NCI-H1417 (cell line): Measurements from ENCODE around the gene CLDN14.
"Not testable (repeated sequence)": the region's sequence is repeated elsewhere in the genome, so short reads cannot be mapped to it uniquely, and the experiment has no call there.

ENCODE experiments used
- DNase-seq, 3 experiments: peaks; one replicate each; lab custom pipeline; 2025; lab: John Stamatoyannopoulos, UW

Gene CLDN14

DNA sequence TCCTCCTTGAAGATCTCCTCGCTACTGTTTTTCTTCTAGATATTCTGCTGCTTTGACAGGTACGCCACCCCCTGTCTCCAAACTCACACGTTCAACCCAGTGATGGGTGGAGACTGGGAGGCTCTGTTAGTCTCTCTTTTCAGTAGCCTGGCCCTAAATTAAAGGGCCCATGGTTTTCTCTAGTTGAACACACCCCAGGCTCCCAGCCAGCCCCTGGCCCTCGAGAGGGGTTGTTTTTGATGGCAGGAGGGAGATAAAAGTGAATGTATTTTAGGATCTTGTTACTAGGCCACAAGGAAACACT, 21.6 kb upstream of the CLDN14 start:
- DNase-seq, result no peak

DNA sequence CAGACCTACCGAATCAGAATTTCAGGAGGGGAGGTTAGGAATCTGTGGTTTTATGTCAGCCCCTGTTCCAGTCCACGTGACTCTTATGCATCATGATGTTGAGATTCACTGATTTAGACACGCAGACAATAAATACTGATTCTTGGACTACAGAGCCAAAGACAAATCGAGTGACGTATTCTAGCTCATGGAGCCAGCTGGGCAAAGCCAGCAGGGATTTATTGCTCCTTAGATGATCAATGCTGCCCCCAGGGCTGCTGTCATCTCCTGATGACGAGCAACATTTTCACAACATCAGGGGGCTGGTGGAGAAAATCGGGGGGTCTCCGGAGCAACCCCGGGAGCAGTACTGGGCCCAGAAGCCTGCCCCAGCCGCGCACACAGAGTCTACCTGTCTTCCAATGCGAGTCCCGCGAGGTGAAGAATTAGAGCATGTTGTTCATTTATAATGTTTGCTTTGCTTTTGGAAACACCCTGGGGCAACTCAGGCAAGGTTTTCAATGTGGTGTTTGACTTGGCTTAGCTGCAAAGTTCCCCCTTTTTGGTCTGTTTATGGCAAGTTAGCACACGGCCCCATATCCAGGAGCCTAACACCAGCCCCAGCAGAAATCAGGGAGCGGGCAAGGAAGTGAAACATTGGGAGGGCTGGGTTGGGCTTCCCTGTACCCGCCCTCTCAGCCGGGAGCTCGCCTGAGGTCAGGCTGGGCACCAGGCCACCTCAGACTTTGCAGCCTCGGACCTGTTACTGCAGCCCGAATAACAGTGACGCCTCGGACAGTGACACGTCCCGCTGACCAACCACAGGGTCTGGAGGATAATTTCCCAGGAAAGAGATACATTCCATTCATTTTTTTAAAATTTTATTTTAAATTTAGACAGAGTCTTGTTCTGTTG, 19.9 kb upstream of the CLDN14 start:
- peak in 2 of 3 experiments; percentile 45 to 72 for DNase-seq

DNA sequence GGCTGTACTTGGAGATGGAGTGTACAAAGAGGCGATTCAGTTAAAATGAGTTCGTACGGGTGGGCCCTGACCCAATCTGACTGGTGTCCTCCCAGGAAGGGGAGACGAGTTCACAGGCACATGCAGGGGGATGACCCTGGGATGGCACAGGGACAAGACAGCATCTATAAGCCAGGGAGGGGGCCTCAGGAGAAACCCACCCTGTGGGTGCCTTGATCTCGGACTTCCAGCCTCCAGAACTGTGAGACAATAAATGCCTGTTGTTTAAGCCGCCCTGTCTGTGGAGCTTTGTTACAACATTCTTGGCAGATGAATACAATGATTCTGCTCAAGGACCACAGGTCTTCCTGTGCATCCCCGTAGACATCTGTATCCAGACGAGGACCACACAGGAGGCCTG, 14.6 kb upstream of the CLDN14 start:
- no peak for DNase-seq

DNA sequence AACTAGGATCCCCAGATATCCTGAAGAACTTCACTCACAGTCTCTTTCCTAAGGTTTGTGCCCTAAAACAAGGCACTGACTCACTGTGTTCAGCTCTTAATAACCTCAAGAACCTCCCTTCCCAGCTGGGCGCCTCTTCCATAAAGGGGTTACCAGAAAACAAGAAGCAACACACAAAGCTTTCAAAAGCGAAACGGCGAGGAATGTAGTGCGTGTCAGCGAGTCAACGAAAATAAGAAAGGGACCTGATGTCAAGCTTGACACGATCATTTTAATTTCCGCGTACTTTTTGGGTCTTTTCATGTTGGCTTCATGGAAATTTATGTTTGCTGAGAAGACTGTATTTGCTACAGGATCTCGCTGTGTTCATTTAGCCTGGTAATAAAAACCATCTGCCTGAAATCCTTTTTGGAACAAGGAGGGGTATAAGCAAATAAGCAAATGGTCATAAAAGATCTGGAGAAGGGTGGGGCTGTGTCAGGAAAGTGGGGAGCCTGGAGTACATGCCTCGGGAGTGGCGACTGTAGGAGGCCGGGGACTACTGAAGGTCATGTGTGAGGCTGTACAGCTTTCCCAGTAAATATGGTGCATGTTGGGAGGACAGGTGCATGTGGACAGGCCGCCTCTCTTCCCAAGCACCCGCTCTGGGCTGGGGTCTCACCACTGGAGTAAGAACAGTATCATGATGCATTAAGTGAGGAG, 11.4 kb upstream of the CLDN14 start:
- peak in 2 of 3 experiments; percentile 9 to 48 for DNase-seq

DNA sequence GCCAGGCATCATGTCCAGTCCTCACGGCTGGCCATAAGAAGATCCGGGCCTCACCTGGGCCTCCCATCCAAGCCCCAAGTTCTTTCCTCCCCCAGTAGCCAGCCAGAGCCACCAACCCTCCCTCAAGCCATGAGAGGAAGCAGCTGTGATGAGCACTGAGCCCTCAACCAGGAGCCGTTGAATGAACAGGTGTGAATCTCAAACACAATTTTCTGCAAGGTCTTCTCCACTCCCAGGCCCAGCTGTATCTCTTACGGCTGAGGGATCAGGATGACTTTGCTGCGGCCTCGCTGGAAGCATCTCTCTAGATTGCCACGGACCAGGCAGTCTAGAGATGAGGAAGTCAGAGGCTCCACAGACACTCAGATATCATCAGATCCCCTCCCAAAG, 9.8 kb upstream of the CLDN14 start:
- no peak for DNase-seq

DNA sequence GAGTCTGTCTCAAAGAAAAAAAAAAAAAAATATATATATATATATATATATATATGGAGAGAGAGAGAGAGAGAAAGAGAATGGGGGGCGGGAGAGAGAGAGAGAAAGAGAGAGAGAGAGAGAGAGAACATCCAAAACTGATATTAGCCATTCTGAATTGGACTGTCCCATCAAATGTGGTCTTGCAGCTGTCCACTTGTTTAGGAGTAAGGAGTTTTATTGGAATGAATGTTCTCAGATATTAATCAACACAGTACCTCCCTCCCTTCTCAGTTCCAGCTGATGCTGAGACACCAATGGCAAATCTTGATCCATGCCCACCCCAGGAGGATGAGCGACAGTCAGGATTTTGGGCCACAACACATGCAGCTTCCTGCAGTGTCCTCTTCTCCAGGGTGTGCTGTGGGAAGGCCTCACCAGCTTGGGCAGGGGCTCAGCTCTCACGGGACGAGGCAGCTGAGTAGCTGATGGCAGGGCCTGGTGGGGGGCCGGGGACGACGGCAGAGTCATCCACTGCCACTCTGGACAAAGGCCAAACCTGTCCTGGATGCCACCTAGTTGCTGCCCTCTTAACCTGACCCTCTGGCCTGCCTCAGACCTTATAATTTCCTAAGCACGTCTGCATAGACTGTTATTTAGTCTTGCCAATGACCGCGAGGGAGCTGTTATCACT, 9.3 kb upstream of the CLDN14 start:
- no peak for DNase-seq

DNA sequence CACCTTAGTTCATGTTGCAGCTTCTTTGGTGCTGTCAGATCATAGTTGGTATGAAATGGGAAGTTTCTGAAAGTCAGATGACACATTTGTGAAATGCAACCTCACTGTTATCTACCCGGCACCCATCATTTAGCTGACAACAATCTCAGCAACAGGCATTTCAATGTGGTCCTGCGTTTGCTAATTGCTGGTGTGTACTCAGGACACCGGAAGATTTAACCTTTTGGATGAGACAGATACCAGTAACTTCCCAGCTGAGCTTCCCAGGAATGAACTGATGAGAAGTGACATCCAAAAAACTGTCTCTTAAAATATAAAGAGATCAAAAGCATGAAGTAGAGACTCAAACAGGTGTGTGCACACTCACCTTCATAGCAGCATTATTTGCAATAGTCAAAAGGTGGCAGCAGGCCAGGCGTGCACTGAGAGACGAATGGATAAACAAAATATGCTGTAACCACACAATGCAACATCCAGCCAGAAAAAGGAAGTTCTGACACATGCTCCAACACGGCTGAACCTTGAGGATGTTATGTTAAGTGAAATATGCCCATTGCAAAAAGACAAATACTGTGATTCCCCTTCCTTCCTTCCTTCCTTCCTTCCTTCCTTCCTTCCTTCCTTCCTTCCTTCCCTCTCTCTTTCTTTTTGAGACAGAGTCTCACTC, 7.9 kb upstream of the CLDN14 start:
- DNase-seq, result peak in 1 of 3 experiments; percentile 40

DNA sequence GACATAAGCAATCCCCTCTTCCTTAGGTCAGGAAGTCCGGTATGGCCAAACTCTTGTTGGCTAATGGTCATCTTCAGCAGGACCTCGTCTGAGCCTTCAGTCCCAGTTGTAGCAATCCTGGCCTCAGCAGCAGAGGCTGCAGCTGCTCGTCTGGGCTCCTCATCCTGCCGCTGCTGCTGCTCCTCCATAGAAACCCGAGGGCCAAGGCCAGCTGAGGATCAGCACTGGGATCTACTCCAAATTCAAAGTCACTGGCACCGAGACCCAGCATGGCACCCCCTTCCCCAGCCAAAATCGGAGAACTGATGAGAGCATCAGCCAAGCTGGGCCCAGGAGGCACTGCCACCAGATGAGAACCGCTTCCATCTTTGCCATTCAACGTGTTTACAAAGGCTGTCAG, 6.3 kb upstream of the CLDN14 start:
- DNase-seq, result no peak

DNA sequence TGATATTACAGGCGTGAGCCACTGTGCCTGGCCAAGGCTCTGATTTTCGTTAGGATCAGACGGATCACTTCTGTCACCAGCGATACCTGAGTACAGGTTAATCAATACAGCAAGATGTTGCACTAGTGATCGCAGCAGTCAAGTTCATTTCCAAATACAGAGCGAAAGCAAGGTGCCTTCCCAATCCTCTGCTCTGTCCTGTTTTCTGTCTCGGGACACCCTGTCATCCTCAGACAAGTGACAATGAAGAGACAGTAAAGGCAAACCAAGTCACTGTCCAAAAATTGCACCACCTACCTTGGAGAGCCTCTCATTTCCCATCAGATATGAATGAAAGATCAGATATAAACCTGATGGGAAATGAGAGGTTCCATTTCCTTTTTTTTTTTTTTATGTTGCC, 5.6 kb upstream of the CLDN14 start:
- DNase-seq, result no peak

DNA sequence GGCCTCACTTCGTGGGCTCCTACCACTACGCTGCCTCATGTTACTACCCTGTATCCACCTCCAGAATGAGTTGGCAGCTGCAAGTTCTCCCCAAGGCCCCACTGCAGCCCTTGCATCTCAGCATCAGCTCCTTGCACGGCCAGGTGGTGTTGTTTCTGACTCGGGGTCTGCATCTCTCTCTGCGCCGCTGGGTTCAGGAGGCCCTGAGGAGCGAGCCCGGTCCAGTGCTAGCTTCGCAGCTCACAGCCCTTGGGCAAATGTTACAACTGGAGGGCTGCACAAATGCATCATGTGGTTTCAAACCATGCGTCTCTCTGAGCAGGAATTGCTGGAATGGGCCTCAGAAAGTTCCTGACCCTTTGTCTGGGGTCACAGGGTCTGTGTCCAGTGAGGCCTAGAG, 3.2 kb upstream of the CLDN14 start:
- DNase-seq, result no peak

DNA sequence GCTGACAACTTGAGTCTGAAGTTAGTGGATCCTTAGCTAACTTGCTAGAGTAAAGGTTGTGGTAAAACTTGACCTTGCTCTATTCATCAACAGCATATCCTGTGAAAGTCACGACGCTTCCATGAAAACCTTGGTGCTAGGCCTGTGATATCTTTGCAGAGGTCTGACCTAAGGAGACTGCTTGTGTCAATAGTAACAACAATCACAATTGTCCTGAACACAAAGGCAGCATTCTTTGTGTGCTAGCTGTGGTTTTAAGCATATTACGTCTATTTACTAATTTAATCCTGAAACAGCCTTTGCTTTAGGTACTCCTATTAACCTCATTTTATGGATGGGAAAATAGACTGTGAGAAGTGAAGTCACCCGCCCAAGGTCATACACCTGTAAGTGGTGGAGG, 2.8 kb upstream of the CLDN14 start:
- no peak for DNase-seq

DNA sequence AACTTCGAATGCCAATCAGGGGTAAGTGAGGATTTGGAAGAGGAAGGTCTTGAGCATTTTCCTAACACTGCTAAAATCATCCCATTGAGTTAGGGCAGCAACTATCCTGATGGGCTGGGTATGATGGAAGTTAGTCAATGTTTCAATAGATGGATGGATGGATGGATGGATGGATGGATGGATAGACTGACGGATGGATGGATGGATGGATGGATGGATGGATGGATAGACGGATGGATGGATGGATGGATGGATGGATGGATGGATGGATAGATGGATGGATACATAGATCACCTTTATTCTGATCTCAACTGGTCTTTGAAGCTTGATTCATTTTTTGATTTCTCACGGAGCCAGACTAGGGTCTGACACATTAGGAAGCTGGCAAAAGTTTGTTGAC, 2.3 kb upstream of the CLDN14 start:
- no peak for DNase-seq

DNA sequence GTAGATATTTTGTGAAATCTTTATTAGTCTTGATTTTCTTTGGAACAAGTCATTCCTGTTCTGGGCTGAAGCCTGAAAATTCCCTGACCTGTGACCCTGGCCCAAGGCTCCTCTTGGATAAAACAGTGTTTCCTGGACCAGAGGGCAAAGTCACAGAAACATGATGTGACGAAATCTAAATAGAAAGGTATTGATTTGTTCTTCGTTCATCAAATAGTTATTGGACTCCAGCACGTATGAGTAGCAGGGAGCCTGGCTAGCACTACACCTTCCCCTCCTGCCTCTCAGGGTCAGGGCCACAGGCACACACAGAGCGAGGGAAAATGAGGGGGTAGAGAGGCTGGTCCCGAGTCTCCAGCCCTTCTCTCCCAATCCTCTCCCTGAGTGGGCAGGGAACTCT, 1.7 kb upstream of the CLDN14 start:
- no peak for DNase-seq

DNA sequence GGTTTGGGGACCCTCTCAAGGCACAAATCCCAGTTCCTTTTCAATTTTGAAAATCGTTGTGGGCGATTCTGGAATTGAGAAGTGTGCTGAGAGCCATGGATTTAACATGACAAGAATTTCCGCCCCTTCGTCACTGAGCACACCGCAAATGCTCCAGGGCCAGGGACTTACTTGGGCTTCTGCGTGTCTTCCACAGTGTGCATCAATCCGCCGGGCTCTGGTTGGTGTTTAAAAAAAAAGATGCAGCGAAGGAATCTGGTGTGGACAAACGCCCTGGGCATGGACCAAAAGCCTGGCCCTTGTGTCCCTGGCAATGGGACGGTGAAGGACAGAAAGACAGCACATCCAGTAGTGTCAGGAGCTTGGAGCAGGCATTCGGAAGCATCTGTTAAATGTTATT, 696 bp upstream of the CLDN14 start:
- DNase-seq, result no peak

DNA sequence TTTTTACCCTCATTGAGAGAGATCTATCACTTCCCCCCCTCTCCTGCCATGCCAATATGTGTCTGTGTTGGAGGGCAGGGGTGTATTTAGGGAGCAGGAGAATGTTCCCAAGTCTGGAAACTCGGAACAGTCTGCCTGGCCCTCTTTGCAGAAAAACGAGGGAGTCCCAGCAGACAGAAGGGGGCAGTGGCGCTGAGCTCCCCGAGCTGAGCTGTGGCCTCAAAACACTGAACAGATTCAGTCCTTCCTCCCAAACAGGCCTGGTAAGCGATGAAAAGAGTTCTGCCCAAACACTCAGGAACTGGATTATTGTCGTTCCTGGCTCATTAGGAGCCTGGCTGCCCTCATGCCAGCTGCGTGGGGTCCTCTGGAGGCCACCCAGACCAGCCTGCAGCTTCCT, 981 bp downstream of the CLDN14 start:
- no peak for DNase-seq

DNA sequence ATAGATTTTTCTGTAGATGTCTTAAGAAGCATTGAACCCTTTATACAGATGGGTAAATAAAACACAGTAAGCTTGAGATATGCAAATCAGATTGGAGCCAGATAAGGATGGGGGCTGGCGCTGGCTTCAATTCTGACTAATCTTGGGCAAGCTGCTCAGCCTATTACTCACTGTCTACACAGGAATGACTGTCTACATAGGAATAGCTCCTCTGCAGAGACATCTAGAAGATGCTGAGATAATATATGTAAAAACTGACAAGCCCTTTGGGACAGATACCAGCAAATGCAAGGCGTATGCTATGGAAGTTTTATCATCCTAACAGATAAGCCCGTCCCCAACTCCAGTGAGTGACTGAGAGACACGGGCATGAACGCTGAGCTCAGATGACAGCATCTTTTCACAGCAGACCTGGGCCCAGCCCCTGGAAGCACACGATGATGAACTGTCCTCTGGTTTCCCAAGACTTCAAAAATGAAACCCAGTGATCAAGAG, 1.7 kb downstream of the CLDN14 start:
- DNase-seq, result no peak

DNA sequence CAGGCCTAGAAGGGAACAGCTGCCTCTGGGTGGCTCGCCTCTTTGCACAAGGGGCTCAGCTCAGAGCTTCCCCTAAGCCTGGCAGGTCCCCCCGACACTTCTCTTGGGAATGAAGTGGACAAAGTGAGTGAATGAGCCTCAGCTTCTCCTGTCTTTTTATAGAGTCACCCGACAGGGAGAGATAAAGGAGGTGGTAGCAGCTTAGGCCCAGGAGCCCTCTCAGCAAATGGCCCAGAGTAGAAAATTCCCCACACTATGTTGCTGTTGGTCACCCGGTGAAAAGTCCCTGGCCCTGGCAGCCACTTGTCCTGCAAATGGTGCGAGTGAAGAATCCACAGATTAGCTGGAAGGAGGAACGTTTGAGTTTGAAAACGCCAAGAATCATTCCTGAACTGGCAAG, 2.4 kb downstream of the CLDN14 start:
- no peak for DNase-seq

DNA sequence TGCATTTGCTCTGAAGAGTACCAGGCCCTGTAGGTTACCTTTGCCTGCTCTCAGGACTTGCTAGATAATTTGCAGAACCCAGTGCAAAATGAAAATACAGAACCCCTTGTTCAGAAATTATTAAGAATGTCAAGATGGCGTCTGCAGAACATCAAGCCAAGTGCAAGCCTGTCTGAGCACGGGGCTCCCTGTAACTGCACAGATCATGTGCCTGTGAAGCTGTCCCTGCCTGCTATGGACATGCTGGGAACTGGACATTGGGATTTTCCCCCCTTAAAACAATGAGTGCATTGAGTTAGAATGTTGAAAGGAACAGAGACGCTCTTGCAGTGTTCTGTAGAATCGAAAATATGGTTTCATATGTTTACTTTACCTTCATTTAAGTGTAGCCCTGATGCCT, 2.9 kb downstream of the CLDN14 start:
- no peak for DNase-seq

DNA sequence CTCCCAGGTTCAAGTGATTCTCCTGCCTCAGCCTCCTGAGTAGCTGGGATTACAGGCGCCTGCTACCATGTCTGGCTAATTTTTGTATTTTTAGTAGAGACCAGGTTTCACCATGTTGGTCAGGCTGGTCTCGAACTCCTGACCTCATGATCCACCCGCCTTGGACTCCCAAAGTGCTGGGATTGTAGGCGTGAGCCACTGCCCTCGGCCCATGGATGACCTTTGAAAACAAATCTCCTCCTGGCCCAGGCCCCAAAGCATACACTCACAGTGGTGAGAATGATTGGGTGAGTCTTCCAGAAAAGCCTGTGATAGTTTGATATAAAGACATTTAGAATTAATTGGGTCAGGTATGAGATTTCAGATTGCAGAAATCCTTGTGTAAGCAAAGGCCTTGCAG, 3.4 kb downstream of the CLDN14 start:
- DNase-seq, result not testable (repeated sequence)

DNA sequence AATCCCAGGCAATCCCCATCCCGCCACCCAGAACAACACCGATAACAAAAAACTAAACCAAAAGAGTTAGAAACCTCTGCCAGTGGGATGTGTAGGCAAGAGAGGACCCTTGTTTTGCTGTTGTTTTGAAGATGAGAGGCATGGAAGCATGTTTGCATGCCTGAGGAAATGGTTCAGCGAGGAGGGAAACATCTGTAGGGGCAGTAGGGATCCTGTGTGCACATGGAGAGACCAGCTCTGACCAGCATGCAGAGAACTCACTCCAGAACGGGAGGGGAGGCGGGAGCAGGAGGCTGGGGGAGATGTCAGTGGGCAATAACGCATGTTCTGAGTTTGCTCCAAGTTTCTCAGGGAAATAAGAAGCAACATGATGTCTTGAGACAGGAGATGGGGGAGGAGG, 5.3 kb downstream of the CLDN14 start:
- no peak for DNase-seq

DNA sequence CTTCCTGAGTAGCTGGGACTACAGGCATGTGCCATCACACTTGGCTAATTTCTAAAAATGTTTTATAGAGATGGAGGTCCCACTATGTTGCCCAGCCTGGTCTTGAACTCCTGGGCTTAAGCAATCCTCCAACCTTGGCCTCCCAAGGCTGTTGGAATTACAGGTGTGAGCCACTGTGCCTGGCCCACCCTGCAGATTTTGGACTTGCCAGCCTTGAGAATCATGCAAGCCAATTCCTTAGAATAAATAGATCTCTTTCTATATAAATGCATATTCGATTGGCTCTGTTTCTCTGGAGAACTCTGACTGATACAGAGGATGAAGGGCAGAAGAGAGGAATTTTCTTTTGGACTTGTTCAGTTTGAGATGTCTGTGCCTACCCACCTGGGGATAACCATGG, 6.7 kb downstream of the CLDN14 start:
- DNase-seq, result no peak

DNA sequence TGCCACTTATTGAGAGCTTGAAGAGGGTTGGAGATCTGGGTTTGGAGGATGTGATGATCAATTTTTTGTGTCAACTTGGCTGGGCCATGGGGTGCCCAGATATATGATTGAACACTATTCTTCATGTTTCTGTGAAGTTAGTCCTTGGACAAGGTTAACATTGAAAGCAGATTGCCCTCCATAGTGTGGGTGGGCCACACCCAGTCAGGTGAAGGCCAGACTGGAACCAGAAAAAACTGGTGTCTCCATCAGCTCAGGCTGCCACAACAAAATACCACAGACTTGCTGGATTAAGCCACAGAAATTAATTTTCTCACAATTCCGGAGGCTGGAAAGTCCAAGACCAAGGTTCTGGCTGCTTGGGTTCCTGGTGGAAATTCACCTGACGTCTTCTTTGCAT, 7.5 kb downstream of the CLDN14 start:
- DNase-seq, result no peak
